HepG2 (cell line): Measurements from ENCODE around the gene LGI4. TPM values are rescaled to one million over a fixed set of nuclear protein-coding genes. Genes with fewer than 3 reads are reported as not detected.

Experiments
- ATAC-seq: fragments of 200-7000 bp; cut with Tn5 transposase; 3 replicates; pipeline ENCODE4 v1.9.1; 2020; ENCODE audit warnings: mild to moderate bottlenecking, moderate library complexity
- BruUV-seq: library from RNA; stranded (reverse); fragments of 400-500 nt; replicated peaks from 2 replicates; lab custom pipeline; 2021; lab: Mats Ljungman, UMichigan
- CTCF ChIA-PET: fragments of 300-600 bp; formaldehyde crosslinking; extraction: SDS; loops from one replicate; lab custom pipeline; 2021; ENCODE audit warnings: low total read pairs, inconsistent platforms, low intra/inter-chr PET ratio; lab: Yijun Ruan, JAX
- POLR2A ChIA-PET: fragments of 350-600 bp; sonication (Branson Sonifier 250); formaldehyde crosslinking; loops from one replicate; lab custom pipeline; 2020; ENCODE audit warnings: antibody characterized with exemption, inconsistent platforms; lab: Yijun Ruan, JAX
- DNase-seq: peaks from one replicate; pipeline ENCODE4 v3.0.0-alpha.2; 2015; ENCODE audit warnings: low spot score
- FAIRE-seq: peaks from 3 replicates; lab custom pipeline; 2011; peaks lifted over from hg19 to GRCh38; lab: Jason Lieb, UNC
- H2AFZ ChIP-seq: one replicate; pipeline ENCODE4 v1.6.1; 2011; ENCODE audit warnings: low read length, inconsistent platforms
- H3K27ac ChIP-seq: fragments of 300-600 bp; 3 replicates; pipeline ENCODE4 v1.8.0; 2011; ENCODE audit warnings: mixed run types, mild to moderate bottlenecking, mixed read lengths, low read length, inconsistent platforms; ENCODE audit not compliant: insufficient read depth; ENCODE audit errors: extremely low read length
- H3K27me3 ChIP-seq, 2 experiments: fragments of 200-600 bp in 1 of 2; 2 replicates in 1 of 2; 3 replicates in 1 of 2; pipeline versions ENCODE4 v1.6.0 to v1.8.0; 2011; ENCODE audit warnings: low read length in 2 of 2, mild to moderate bottlenecking in 2 of 2, moderate library complexity in 2 of 2, inconsistent platforms in 1 of 2; ENCODE audit not compliant: insufficient read depth in 2 of 2, control insufficient read depth in 1 of 2
- H3K36me3 ChIP-seq, 2 experiments: fragments of 200-600 bp in 1 of 2; replicated peaks in 1 of 2; 2 replicates in 1 of 2; 3 replicates in 1 of 2; pipeline versions ENCODE4 v1.5.1 to v1.8.0; 2011; ENCODE audit warnings: low read length in 2 of 2, inconsistent platforms in 1 of 2; ENCODE audit not compliant: insufficient read depth in 2 of 2, control insufficient read depth in 1 of 2
- H3K4me1 ChIP-seq: 2 replicates; pipeline ENCODE4 v1.5.1; 2012; ENCODE audit warnings: low read length, inconsistent platforms; ENCODE audit not compliant: insufficient read depth
- H3K4me2 ChIP-seq: 2 replicates; pipeline ENCODE4 v1.6.0; 2011; ENCODE audit warnings: low read depth, low read length, inconsistent platforms
- H3K4me3 ChIP-seq, 3 experiments: fragments of 200-600 bp in 1 of 3; sonication (generic), shearing (Covaris generic) in 1 of 3; replicated peaks in 1 of 3; 2 replicates each; pipeline ENCODE4 v1.5.1; 2011 to 2016; ENCODE audit warnings: low read length in 3 of 3, inconsistent platforms in 2 of 3, low read depth in 2 of 3, mild to moderate bottlenecking in 2 of 3, control low read depth in 1 of 3, mixed read lengths in 1 of 3; ENCODE audit not compliant: insufficient read depth in 1 of 3
- H3K79me2 ChIP-seq: one replicate; pipeline ENCODE4 v1.6.1; 2011; ENCODE audit warnings: low read length, inconsistent platforms; ENCODE audit not compliant: insufficient read depth
- H3K9ac ChIP-seq: 2 replicates; pipeline ENCODE4 v1.6.0; 2011; ENCODE audit warnings: mild to moderate bottlenecking, low read depth, low read length, inconsistent platforms; ENCODE audit not compliant: insufficient read depth
- H3K9me3 ChIP-seq: 2 replicates; pipeline ENCODE4 v1.5.1; 2012; ENCODE audit warnings: mild to moderate bottlenecking, low read length
- H4K20me1 ChIP-seq: 2 replicates; pipeline ENCODE4 v1.6.0; 2011; ENCODE audit warnings: inconsistent platforms, mild to moderate bottlenecking, low read length, moderate library complexity; ENCODE audit not compliant: insufficient read depth
- CBFB ChIP-seq: sonication (generic); formaldehyde crosslinking; IDR thresholded peaks from 2 replicates; pipeline ENCODE4 v1.4.0; 2020; ENCODE audit warnings: missing genetic modification reagents
- CHD2 ChIP-seq: IDR thresholded peaks from 2 replicates; pipeline ENCODE4 v1.6.1; 2011; ENCODE audit warnings: low read depth, low read length, improper control_type of control experiment
- CTCF ChIP-seq: sonication (generic); formaldehyde crosslinking; IDR thresholded peaks from 2 replicates; pipeline ENCODE4 v1.5.0; 2020; ENCODE audit warnings: mild to moderate bottlenecking, missing genetic modification reagents, moderate library complexity
- EP300 ChIP-seq, 3 experiments: sonication (generic) in 1 of 3; formaldehyde crosslinking in 1 of 3; IDR thresholded peaks; 2 replicates each; pipeline versions ENCODE4 v1.5.1 to v1.6.1; 2011 to 2020; ENCODE audit warnings: low read depth in 2 of 3, low read length in 2 of 3, borderline replicate concordance in 1 of 3, improper control_type of control experiment in 1 of 3, mild to moderate bottlenecking in 1 of 3, missing genetic modification reagents in 1 of 3, moderate library complexity in 1 of 3
- EZH2 ChIP-seq: conservative IDR thresholded peaks from 2 replicates; pipeline ENCODE4 v1.6.1; 2012; ENCODE audit warnings: mild to moderate bottlenecking, low read depth, low read length, moderate library complexity
- FOSL1 ChIP-seq: sonication (generic); formaldehyde crosslinking; IDR thresholded peaks from 2 replicates; pipeline ENCODE4 v1.9.0; 2021; ENCODE audit warnings: missing genetic modification reagents, borderline replicate concordance
- HINFP ChIP-seq: sonication (generic); formaldehyde crosslinking; IDR thresholded peaks from 2 replicates; pipeline ENCODE4 v1.4.0; 2020; ENCODE audit warnings: low read depth, mild to moderate bottlenecking, missing genetic modification reagents
- IRF1 ChIP-seq: sonication (generic); formaldehyde crosslinking; IDR thresholded peaks from 2 replicates; pipeline ENCODE4 v1.4.0; 2020; ENCODE audit warnings: low read depth, mild to moderate bottlenecking, missing genetic modification reagents
- JARID2 ChIP-seq: sonication (generic); formaldehyde crosslinking; IDR thresholded peaks from 2 replicates; pipeline ENCODE4 v1.8.1; 2023; ENCODE audit warnings: missing genetic modification reagents, inconsistent platforms; ENCODE audit not compliant: insufficient replicate concordance
- MAFG ChIP-seq: sonication (generic); formaldehyde crosslinking; IDR thresholded peaks from 2 replicates; pipeline ENCODE4 v1.5.1; 2020; ENCODE audit warnings: mild to moderate bottlenecking, missing genetic modification reagents
- MIXL1 ChIP-seq: IDR thresholded peaks from 2 replicates; pipeline ENCODE4 v1.6.1; 2016
- MNT ChIP-seq: fragments of 450-650 bp; IDR thresholded peaks from 2 replicates; pipeline ENCODE4 v1.6.1; 2016
- MTF2 ChIP-seq: sonication (generic); formaldehyde crosslinking; IDR thresholded peaks from 2 replicates; pipeline ENCODE4 v1.5.0; 2020; ENCODE audit warnings: missing genetic modification reagents, borderline replicate concordance
- NR2C2 ChIP-seq: sonication (generic); formaldehyde crosslinking; IDR thresholded peaks from 2 replicates; pipeline ENCODE4 v1.4.0; 2020; ENCODE audit warnings: missing genetic modification reagents, mild to moderate bottlenecking, moderate library complexity, borderline replicate concordance
- PHF8 ChIP-seq: sonication (generic); formaldehyde crosslinking; IDR thresholded peaks from 2 replicates; pipeline ENCODE4 v1.5.0; 2020; ENCODE audit warnings: missing genetic modification reagents
- POLR2A ChIP-seq, 2 experiments: IDR thresholded peaks; 2 replicates each; pipeline ENCODE4 v1.6.1; 2011; ENCODE audit warnings: low read depth in 2 of 2, low read length in 2 of 2, mild to moderate bottlenecking in 1 of 2, moderate library complexity in 1 of 2; ENCODE audit not compliant: insufficient read depth in 1 of 2
- SMAD9 ChIP-seq: sonication (generic); formaldehyde crosslinking; IDR thresholded peaks from 2 replicates; pipeline ENCODE4 v1.5.1; 2020; ENCODE audit warnings: mild to moderate bottlenecking, missing genetic modification reagents
- SP1 ChIP-seq, 2 experiments: fragments of 450-650 bp in 1 of 2; sonication (generic) in 1 of 2; formaldehyde crosslinking in 1 of 2; IDR thresholded peaks; 2 replicates each; pipeline versions ENCODE4 v1.4.0 to v1.6.1; 2016 to 2020; ENCODE audit warnings: missing genetic modification reagents in 1 of 2
- ZFY ChIP-seq: sonication (generic); formaldehyde crosslinking; IDR thresholded peaks from 2 replicates; pipeline ENCODE4 v1.4.0; 2020; ENCODE audit warnings: missing genetic modification reagents
- ZNF367 ChIP-seq: sonication (generic); formaldehyde crosslinking; IDR thresholded peaks from 2 replicates; pipeline ENCODE4 v1.4.0; 2020; ENCODE audit warnings: missing genetic modification reagents, borderline replicate concordance
- WGBS: methylation state at CpG from one replicate; pipeline ENCODE4 v1.1.6; 2017; ENCODE audit warnings: low lambda C conversion rate; 5-methylcytosine and 5-hydroxymethylcytosine counted together
- in situ Hi-C: cut with HindIII; loops from 2 replicates; pipeline ENCODE4 v1.10.0; 2017; ENCODE audit warnings: low pct_unique_long_range_greater_than_20kb; ENCODE audit not compliant: extremely low pct_ligation_motif_present
- intact Hi-C: fragments of 100-400 bp; cut with micrococcal nuclease; formaldehyde crosslinking; loops from one replicate; pipeline ENCODE4 v1.10.0; 2022; ENCODE audit not compliant: unreplicated experiment
- polyA plus RNA-seq, 8 experiments: library from polyadenylated mRNA; depleted of rRNA in 3 of 8; stranded (reverse) in 7 of 8; unstranded in 1 of 8; fragments of >200 nt; fragmentation: Illumina TruSeq in 4 of 8; extraction: Trizol in 4 of 8; gene quantifications; 2 replicates each; pipeline versions ENCODE4 v1.2.1 to v1.2.3, GENCODE V29; 2011 to 2016; ENCODE audit warnings: low read depth in 4 of 8, missing spikeins in 1 of 8, mixed read lengths in 1 of 8; ENCODE audit not compliant: insufficient read depth in 1 of 8
- total RNA-seq, 5 experiments: library from RNA; depleted of rRNA; stranded (reverse); fragments of >200 nt; fragmentation: Illumina TruSeq; extraction: Trizol; gene quantifications; 2 replicates each; pipeline ENCODE4 v1.2.3, GENCODE V29; 2016; ENCODE audit warnings: low read depth in 1 of 5

The LGI4 gene
- total and polyA plus RNA-seq, 2 of the 13 experiments (the other 11 are each of a cell fraction or from before 2014, with no cell fraction given): 2.8 TPM; not detected in 1

GRCh38 chr19:35138305-35138892 lies 3.5 kb upstream of the LGI4 start, which contains the start of gene FXYD1:
Gene FXYD1, plus strand, starts transcription at chr19:35138824. Its CDS starts 1,256 bp downstream, at chr19:35140080.
- Histone ChIP-seq H3K9me3 (no peaks in the 10 kb centered on the region), H3K4me2 (peak within 1 kb of the TSS; percentile 100), H4K20me1 (no peaks in the 10 kb centered on the region), H3K4me1 (peaks cover 66% of the 10 kb centered on the region), H3K27me3 (no peaks in the 10 kb centered on the region; a peak in 1 of 5 replicates), H3K27ac (peak within 1 kb of the TSS; percentile 59), H3K9ac (peak within 1 kb of the TSS; percentile 72), H3K4me3 (peak within 1 kb of the TSS; percentile 64 to 81 (median 68)), H2AFZ (no peak within 1 kb of the TSS), H3K79me2 (no peaks in the 10 kb centered on the region), H3K36me3 (no peaks in the 10 kb centered on the region)
- ChIA-PET CTCF (no interaction called here), POLR2A (no interaction called here)
- no TSS peak for BruUV-seq
- WGBS: no CpG with 5 or more reads among the region's 18 CpGs
- in situ Hi-C loops: loop anchor here (5.0 kb wide), 1 partner anchor 71 kb away; no protein-coding TSS in a partner anchor
- DNase-seq (no peak), FAIRE-seq (no peak), ATAC-seq (peak; percentile 3; the same call in 2 of the 3 replicates)
- intact Hi-C loops: no loop called here
- no peak for TF ChIP-seq CTCF (CRISPR knock-in tag)
- TF ChIP-seq JARID2: no peak
- TF ChIP-seq POLR2A (IDR thresholded peaks at IDR 0.05; ENCODE audit: insufficient read depth in 1 of 2, low read depth in 2 of 2, low read length in 2 of 2): peak in 1 of 2 experiments; percentile 63; a peak in 2 of 4 replicates
- no peak for TF ChIP-seq ZFY (CRISPR knock-in tag)
- 0 out of 2 replicates have a peak, but pooled peaks have one; percentile 12 for TF ChIP-seq PHF8 (CRISPR knock-in tag)
- TF ChIP-seq IRF1 (CRISPR knock-in tag): no peak
- TF ChIP-seq FOSL1 (CRISPR knock-in tag): no peak
- TF ChIP-seq EZH2: no peak
- TF ChIP-seq CHD2: no peak
- no peak for TF ChIP-seq MIXL1 (CRISPR knock-in tag)
- no peak for TF ChIP-seq MTF2 (CRISPR knock-in tag)
- no peak for TF ChIP-seq HINFP
- no peak for TF ChIP-seq MAFG
- no peak for TF ChIP-seq EP300 (IDR thresholded peaks at IDR 0.05; ENCODE audit: low read depth in 2 of 2, low read length in 2 of 2)
- no peak for TF ChIP-seq EP300 (CRISPR knock-in tag; IDR thresholded peaks at IDR 0.05; ENCODE audit: borderline replicate concordance)
- TF ChIP-seq ZNF367 (CRISPR knock-in tag): no peak
- no peak for TF ChIP-seq SMAD9 (CRISPR knock-in tag)
- TF ChIP-seq CBFB: no peak
- no peak for TF ChIP-seq NR2C2 (CRISPR knock-in tag)
- no peak for TF ChIP-seq MNT
- no peak for TF ChIP-seq SP1 (IDR thresholded peaks at IDR 0.05)
- no peak for TF ChIP-seq SP1 (CRISPR knock-in tag; IDR thresholded peaks at IDR 0.05)
